Measurements from ENCODE around the gene PFN1. TPM values are rescaled to one million over a fixed set of nuclear protein-coding genes. Genes with fewer than 3 reads are reported as not detected.

Gene PFN1
- 1,000 to 10,000 TPM; 1,712 to 1,828 TPM for total RNA-seq

GRCh38 chr17:4948166-4948930 lies at the start of gene PFN1:
Gene PFN1 (minus strand): TSS chr17:4948530. CDS start chr17:4948394, 136 bp downstream.
- Mint-ChIP-seq H3K9me3 (no peaks in the 10 kb centered on the region), H3K36me3 (peaks cover 40% of the 10 kb centered on the region), H3K4me3 (peak within 1 kb of the TSS; percentile 100), H3K27me3 (no peaks in the 10 kb centered on the region), H3K27ac (peak within 1 kb of the TSS; percentile 100), H3K4me1 (peaks cover 34% of the 10 kb centered on the region)
- POLR2A ChIA-PET: interaction anchor here (0.6 to 17.2 kb wide), 17 partner anchors 8 to 246 kb away, joined by 3 to 441 read pairs (median 5); partner anchors contain the start of genes ARRB2, C17orf107, CAMTA2 and INCA1
- peak; percentile 86 for DNase-seq
- ATAC-seq (ENCODE audit: low read depth): peak; percentile 21

GRCh38 chr17:4997302-4998026 lies 49.1 kb upstream of the PFN1 start, which contains the start of the genes INCA1 and KIF1C:
Gene INCA1 (minus strand): TSS chr17:4997522. CDS start chr17:4994437, 3,085 bp downstream.
Gene KIF1C (plus strand): TSS chr17:4997950. CDS start chr17:5000247, 2,297 bp downstream.
- Mint-ChIP-seq H3K36me3 (peaks cover 8% of the 10 kb centered on the region), H3K4me3 (peak within 1 kb of the TSS; percentile 89), H3K27ac (peak within 1 kb of the TSS; percentile 86), H3K4me1 (peaks cover 14% of the 10 kb centered on the region), H3K27me3 (no peaks in the 10 kb centered on the region), H3K9me3 (no peaks in the 10 kb centered on the region)
- DNase-seq (peak; percentile 97), ATAC-seq (ENCODE audit: low read depth) (peak; percentile 84)
- POLR2A ChIA-PET: interaction anchor here (0.6 to 3.1 kb wide), 12 partner anchors 9 to 1053 kb away, joined by 3 to 27 read pairs (median 5); partner anchors contain the start of genes CAMTA2, PFN1, RNF167 and SLC25A11

- ATAC-seq (ENCODE audit: low read depth): no peak
- H3K4me3 Mint-ChIP-seq: no peak overlapping the region
- H3K36me3 Mint-ChIP-seq: peaks cover 4% of the 10 kb centered on the region
- no peak for DNase-seq
- H3K4me1 Mint-ChIP-seq: peaks cover 16% of the 10 kb centered on the region
- no peaks in the 10 kb centered on the region for H3K9me3 Mint-ChIP-seq
- H3K27me3 Mint-ChIP-seq: no peaks in the 10 kb centered on the region
- POLR2A ChIA-PET: interaction anchor here (0.6 kb wide), 1 partner anchor 50 kb away, joined by 4 read pairs; no protein-coding TSS in a partner anchor
- no peak overlapping the region for H3K27ac Mint-ChIP-seq
Observed at GRCh38 chr17:4994081-4994595, 45.8 kb upstream of the PFN1 start.

GRCh38 chr17:4987767-4988567 lies 39.6 kb upstream of the PFN1 start:
- H3K27ac Mint-ChIP-seq: peak overlapping the region; percentile 78
- POLR2A ChIA-PET: interaction anchor here (0.5 to 4.5 kb wide), 11 partner anchors 10 to 114 kb away, joined by 3 to 27 read pairs (median 5); partner anchors contain the start of genes INCA1, KIF1C, PFN1 and RNF167
- peaks cover 26% of the 10 kb centered on the region for H3K4me1 Mint-ChIP-seq
- no peaks in the 10 kb centered on the region for H3K27me3 Mint-ChIP-seq
- peaks cover 8% of the 10 kb centered on the region for H3K36me3 Mint-ChIP-seq
- DNase-seq (no peak), ATAC-seq (ENCODE audit: low read depth) (no peak)
- peak overlapping the region; percentile 85 for H3K4me3 Mint-ChIP-seq
- H3K9me3 Mint-ChIP-seq: no peaks in the 10 kb centered on the region

- Mint-ChIP-seq H3K27ac (peak within 1 kb of the TSS; percentile 78), H3K36me3 (peaks cover 8% of the 10 kb centered on the region), H3K4me3 (peak within 1 kb of the TSS; percentile 85), H3K4me1 (peaks cover 26% of the 10 kb centered on the region), H3K27me3 (no peaks in the 10 kb centered on the region), H3K9me3 (no peaks in the 10 kb centered on the region)
- peak; percentile 87 for ATAC-seq (ENCODE audit: low read depth)
- peak; percentile 91 for DNase-seq
- POLR2A ChIA-PET: interaction anchor here (0.6 to 4.5 kb wide), 13 partner anchors 11 to 78 kb away, joined by 3 to 27 read pairs (median 5); partner anchors contain the start of genes INCA1, KIF1C, PFN1 and RNF167
Observed at GRCh38 chr17:4986951-4987766, 38.8 kb upstream of the PFN1 start, which contains the start of gene CAMTA2. Gene CAMTA2 (minus strand): TSS chr17:4987675. CDS start chr17:4986222, 1,453 bp downstream.

- H3K9me3 Mint-ChIP-seq: no peaks in the 10 kb centered on the region
- DNase-seq (no peak), ATAC-seq (ENCODE audit: low read depth) (no peak)
- POLR2A ChIA-PET: interaction anchor here (0.6 to 4.5 kb wide), 7 partner anchors 11 to 77 kb away, joined by 3 to 27 read pairs (median 5); partner anchors contain the start of genes INCA1, KIF1C, PFN1 and SPAG7
- H3K4me3 Mint-ChIP-seq: peak overlapping the region; percentile 85
- H3K27ac Mint-ChIP-seq: peak overlapping the region; percentile 78
- peaks cover 4% of the 10 kb centered on the region for H3K36me3 Mint-ChIP-seq
- peaks cover 24% of the 10 kb centered on the region for H3K4me1 Mint-ChIP-seq
- no peaks in the 10 kb centered on the region for H3K27me3 Mint-ChIP-seq
Observed at GRCh38 chr17:4986403-4986802, 38.1 kb upstream of the PFN1 start.

- H3K4me3 Mint-ChIP-seq: no peak overlapping the region
- peaks cover 22% of the 10 kb centered on the region for H3K4me1 Mint-ChIP-seq
- POLR2A ChIA-PET: no interaction called here
- H3K36me3 Mint-ChIP-seq: peaks cover 16% of the 10 kb centered on the region
- no peak for DNase-seq
- no peaks in the 10 kb centered on the region for H3K27me3 Mint-ChIP-seq
- no peak overlapping the region for H3K27ac Mint-ChIP-seq
- H3K9me3 Mint-ChIP-seq: no peaks in the 10 kb centered on the region
- ATAC-seq (ENCODE audit: low read depth): no peak
Observed at GRCh38 chr17:4982305-4982704, 34.0 kb upstream of the PFN1 start.

GRCh38 chr17:4980644-4981216 lies 32.4 kb upstream of the PFN1 start:
- Mint-ChIP-seq H3K4me1 (peaks cover 12% of the 10 kb centered on the region), H3K36me3 (peaks cover 20% of the 10 kb centered on the region), H3K9me3 (no peaks in the 10 kb centered on the region), H3K27ac (peak overlapping the region; percentile 83), H3K4me3 (no peak overlapping the region), H3K27me3 (no peaks in the 10 kb centered on the region)
- DNase-seq: no peak
- POLR2A ChIA-PET: interaction anchor here (0.6 to 3.5 kb wide), 4 partner anchors 10 to 334 kb away, joined by 3 to 15 read pairs (median 6); partner anchors contain the start of gene SPAG7
- ATAC-seq (ENCODE audit: low read depth): peak; percentile 70

- DNase-seq (no peak), ATAC-seq (ENCODE audit: low read depth) (no peak)
- Mint-ChIP-seq H3K27ac (no peak overlapping the region), H3K9me3 (no peaks in the 10 kb centered on the region), H3K27me3 (no peaks in the 10 kb centered on the region), H3K4me3 (no peak overlapping the region), H3K4me1 (peaks cover 18% of the 10 kb centered on the region), H3K36me3 (peaks cover 28% of the 10 kb centered on the region)
- POLR2A ChIA-PET: interaction anchor here (1.3 to 3.5 kb wide), 2 partner anchors 8 to 11 kb away, joined by 4 to 15 read pairs; partner anchors contain the start of gene SPAG7
Observed at GRCh38 chr17:4978726-4979125, 30.4 kb upstream of the PFN1 start.

- Mint-ChIP-seq H3K27ac (peak overlapping the region; percentile 52), H3K36me3 (peaks cover 26% of the 10 kb centered on the region), H3K4me1 (peaks cover 14% of the 10 kb centered on the region), H3K27me3 (no peaks in the 10 kb centered on the region), H3K4me3 (no peak overlapping the region), H3K9me3 (no peaks in the 10 kb centered on the region)
- ATAC-seq (ENCODE audit: low read depth): no peak
- POLR2A ChIA-PET: interaction anchor here (1.0 kb wide), 1 partner anchor 40 kb away, joined by 3 read pairs; no protein-coding TSS in a partner anchor
- DNase-seq: no peak
Observed at GRCh38 chr17:4974115-4974670, 25.9 kb upstream of the PFN1 start.
